Fibroblast of skin of left biceps (primary cell): Measurements from ENCODE around the gene SDHAF4.
"Not testable (repeated sequence)": the region's sequence is repeated elsewhere in the genome, so short reads cannot be mapped to it uniquely, and the experiment has no call there.

Source experiments
- DNase-seq, 2 experiments: peaks; one replicate each; pipeline ENCODE4 v3.0.0-alpha.2; 2013; ENCODE audit warnings: low read depth in 2 of 2

Gene SDHAF4

GRCh38 chr6:70592391-70593117 lies 25.8 kb downstream of the SDHAF4 start:
- no peak for DNase-seq

DNA sequence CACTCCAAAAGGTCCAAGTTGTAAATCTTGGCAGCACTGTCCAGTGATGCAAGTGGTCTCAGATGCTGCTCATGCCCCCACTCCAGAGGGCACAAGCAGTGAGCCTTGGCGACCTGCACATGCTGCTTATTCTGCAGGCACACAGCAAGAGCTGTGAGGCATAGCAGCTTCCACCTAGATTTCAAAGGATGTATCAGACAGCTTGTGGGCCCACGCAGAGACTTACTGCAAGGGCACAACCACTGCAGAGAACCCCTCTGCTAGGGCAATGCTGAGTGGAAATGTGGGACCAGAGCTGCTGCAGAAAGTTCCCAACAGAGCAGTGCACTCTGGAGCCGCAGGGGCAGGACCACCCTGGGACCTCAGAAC lies 26.4 kb downstream of the SDHAF4 start:
- DNase-seq, result no peak

DNA sequence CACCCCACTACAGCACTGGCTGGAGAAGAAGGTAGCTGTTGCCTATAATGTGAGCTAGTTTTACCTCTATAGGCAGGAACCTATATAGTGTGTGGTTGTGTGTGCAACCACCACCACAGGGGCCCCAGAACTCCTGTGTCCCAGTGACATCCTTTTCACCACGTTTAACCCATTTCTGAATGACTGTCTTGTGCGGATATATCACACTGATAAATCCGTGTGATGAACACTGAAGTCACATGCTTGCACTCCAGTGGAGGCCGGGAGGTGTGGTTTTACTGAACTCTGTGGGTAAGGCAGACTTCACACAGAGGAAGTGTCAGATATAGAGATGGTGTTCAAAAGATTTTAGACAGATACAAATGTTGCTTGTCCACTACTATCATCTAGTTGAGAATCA lies 32.5 kb downstream of the SDHAF4 start:
- no peak for DNase-seq

GRCh38 chr6:70601014-70601413 lies 34.3 kb downstream of the SDHAF4 start:
- DNase-seq, result no peak

DNA sequence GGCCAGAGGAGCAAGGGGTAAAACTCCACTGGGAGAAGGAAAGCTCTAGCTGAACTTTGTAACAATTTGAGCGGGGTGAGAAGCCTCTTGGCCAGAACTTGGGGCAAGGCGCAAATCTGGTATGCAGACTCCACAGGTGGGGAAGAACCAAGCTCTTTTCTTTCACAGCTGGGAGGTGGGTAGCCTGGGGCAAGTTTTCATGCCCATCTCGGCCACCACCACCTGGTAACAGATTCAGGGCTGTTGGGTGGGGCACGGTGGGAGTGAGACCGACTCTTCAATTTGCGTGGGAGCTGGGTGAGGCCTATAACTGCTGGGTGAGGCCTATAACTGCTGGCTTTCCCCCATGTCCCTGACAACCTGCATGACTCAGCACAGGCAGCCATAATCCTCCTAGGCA lies 37.5 kb downstream of the SDHAF4 start:
- DNase-seq, result no peak

DNA sequence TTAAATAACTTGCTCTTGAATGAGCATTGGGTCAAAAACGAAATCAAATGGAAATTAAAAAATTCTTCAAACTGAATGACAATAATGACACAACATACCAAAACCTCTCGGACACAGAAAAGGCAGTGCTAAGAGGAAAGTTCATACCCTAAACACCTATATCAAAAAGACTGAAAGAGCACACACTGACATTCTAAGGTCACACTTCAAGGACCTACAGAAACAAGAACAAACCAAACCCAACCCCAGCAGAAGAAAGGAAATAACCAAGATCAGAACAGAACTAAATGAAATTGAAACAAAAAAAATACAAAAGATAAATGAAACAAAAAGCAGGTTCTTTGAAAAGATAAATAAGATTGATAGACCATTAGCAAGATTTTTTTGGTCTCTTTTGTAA lies 40.6 kb downstream of the SDHAF4 start:
- not testable (repeated sequence) for DNase-seq

DNA sequence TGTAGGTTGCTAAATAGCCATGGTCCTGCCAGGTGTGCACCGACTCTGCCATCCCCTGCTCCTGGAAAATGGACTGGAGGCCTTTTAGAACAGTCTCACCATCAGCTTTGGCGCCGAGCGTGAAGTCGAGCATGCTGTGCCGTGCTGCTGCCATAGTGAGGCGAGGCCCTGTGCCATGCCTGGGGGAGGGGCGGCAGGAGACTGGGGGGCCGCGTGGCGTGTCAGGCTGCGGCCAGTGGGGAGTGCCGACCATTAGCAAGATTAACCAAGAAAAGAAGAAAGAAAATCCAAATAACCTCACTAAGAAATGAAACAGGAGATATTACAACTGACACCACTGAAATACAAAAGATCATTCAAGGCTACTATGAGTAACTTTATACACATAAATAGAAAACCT lies 42.5 kb downstream of the SDHAF4 start:
- DNase-seq, result not testable (repeated sequence)

DNA sequence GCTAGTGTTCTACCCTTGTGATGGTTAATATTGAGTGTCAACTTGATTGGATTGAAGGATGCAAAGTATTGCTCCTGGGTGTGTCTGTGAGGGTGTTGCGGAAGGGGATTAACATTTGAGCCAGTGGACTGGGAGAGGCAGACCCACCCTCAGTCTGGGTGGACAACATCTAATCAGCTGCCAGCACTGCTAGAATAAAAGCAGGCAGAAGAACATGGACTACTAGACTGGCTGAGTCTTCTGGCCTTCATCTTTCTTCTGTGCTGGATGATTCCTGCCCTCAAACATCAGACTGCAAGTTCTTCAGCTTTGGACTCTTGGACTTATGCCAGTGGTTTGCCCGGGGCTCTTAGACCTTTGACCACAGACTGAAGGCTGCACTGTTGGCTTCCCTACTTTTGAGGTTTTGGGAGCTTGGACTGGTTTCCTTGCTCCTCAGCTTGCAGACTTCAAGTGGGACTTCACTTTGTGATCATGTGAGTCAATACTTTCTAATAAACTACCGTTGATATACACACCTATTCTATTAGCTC lies 50.1 kb downstream of the SDHAF4 start:
- no peak for DNase-seq

GRCh38 chr6:70620746-70621145 lies 54.0 kb downstream of the SDHAF4 start:
- no peak for DNase-seq

DNA sequence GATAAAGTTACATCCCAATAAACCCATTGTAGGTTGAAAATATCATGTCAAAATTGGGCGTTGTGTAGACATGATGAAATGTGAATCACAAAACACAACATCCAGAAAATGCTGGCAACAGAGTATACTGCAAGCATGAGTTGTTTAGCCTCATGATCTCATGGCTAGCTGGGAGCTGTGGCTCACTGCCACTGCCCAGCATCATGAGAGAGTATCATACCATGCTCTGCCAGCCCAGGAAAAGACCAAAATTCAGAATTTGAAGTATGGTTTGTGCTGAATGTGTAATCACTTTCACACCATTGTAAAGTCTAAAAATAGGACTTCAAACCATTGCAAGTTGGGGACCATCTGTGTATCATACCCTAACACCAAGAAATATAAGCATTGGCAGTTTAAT lies 55.7 kb downstream of the SDHAF4 start:
- no peak for DNase-seq

DNA sequence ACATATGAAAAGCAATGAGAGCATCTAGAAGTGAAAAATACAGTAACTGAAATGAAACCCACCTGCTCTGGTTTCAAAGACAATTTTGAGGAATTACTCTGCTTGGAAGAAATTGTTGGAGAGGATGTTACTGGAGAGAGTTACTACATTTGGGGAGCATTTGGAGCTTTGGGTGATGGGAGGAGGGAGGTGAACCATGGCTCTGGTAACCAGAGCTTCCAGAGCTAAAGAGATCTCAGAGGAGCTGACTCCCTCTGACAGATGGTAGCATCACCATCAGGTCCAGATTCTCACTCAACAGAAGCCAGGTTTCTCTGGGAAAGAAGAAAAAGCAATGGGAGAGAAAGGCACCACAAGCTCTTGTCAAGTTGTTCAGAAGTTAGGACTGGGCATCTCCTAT lies 58.7 kb downstream of the SDHAF4 start:
- no peak for DNase-seq

GRCh38 chr6:70627500-70628254 lies 60.9 kb downstream of the SDHAF4 start:
- no peak for DNase-seq

- DNase-seq, result no peak
These were observed 63.2 kb downstream of the SDHAF4 start for GRCh38 chr6:70629929-70630328.

DNA sequence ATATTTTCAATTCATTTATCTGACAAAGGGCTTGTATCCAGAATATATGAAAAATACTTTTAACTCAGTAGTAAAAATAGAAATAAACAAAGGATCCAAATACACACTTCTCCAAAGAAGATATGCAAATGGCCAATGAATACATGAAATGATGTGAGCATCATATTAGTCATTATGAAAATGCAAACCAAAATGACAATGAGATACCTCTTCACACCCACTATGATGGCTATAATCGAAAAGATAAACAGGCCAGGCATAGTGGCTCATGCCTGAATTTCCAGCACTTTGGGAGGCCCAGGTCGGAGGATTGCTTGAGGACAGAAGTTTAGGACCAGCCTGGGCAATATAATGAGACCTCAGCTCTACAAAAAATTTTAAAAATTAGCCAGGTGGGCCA lies 67.1 kb downstream of the SDHAF4 start:
- no peak for DNase-seq

DNA sequence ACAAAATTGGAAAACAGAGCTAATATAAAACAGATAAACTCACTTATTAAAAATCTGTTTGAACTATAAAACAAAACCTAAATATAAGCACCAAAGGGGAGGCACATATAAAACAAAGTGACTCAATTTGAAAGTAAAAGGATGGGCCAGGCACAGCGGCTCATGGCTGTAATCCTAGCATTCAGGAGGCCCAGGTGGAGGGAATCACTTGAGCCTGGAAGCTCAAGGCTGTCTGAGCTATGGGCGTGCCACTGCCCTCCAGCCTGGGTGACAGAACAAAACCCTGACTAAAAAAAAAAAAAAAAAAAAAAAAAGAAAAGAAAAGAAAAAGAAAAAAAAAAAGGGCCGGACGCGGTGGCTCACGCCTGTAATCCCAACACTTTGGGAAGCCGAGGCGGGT lies 69.9 kb downstream of the SDHAF4 start:
- DNase-seq, result no peak

GRCh38 chr6:70638468-70638867 lies 71.7 kb downstream of the SDHAF4 start:
- DNase-seq, result no peak
